ENCODE data around the gene EIF3K. TPM values are rescaled to one million over a fixed set of nuclear protein-coding genes. Genes with fewer than 3 reads are reported as not detected.

Gene EIF3K
- polyA plus RNA-seq, 2 of the 4 experiments (the other 2 are of a cell fraction), result 419 to 937 TPM

DNA sequence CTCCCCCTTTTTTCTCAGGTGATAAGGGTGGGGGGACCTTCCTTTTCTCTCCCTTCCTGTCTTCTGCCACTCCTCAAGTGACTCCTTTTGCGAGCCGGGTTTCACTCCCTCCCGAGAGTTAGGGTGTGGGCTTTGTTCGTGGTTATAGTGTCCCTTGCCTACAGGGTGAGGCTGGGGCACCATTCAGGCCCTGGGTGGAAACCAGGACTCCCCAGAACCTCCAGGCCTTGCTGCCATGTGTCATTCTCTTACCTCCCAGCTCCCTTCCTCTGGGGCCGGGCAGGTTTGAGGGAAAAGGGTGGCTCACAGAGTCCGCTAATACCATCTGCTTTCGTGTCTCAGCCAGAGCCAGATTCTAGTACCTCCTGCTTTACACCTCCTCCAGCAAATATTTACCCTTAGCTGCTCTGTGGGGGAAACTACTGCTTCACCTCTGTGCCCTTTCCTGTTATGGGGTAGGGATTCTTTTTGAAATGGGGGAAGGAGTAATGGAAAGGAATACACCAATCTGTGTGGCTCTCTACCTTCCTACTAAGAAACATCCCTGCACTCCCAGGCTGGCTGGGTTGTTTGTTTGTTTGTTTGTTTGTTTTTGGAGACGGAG lies 31.3 kb downstream of the EIF3K start:
- WGBS (ENCODE audit: missing lambda C conversion rate), result under 1% methylated on average over 8 of the region's 8 CpGs
- DNase-seq (ENCODE audit: low read depth in 1 of 2, low spot score in 1 of 2) (peak in 1 of 2 experiments; percentile 53), ATAC-seq (peak; percentile 7 to 14; a peak in 5 of 6 replicates), FAIRE-seq (peak; percentile 76)
- TF ChIP-seq, protein P1, sequence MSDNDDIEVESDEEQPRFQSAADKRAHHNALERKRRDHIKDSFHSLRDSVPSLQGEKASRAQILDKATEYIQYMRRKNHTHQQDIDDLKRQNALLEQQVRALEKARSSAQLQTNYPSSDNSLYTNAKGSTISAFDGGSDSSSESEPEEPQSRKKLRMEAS (IDR thresholded peaks at IDR 0.05), result peak; percentile 46
- TF ChIP-seq, protein P2, sequence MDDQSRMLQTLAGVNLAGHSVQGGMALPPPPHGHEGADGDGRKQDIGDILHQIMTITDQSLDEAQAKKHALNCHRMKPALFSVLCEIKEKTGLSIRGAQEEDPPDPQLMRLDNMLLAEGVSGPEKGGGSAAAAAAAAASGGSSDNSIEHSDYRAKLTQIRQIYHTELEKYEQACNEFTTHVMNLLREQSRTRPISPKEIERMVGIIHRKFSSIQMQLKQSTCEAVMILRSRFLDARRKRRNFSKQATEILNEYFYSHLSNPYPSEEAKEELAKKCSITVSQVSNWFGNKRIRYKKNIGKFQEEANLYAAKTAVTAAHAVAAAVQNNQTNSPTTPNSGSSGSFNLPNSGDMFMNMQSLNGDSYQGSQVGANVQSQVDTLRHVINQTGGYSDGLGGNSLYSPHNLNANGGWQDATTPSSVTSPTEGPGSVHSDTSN (IDR thresholded peaks at IDR 0.05), result 0 out of 2 replicates have a peak, but pooled peaks have one; percentile 18
- no peak for TF ChIP-seq HOXA7 (CRISPR knock-in tag; IDR thresholded peaks at IDR 0.05)
- no peak for TF ChIP-seq PHF8 (IDR thresholded peaks at IDR 0.05; ENCODE audit: borderline replicate concordance, low read depth)
- peak; percentile 73; the same call in 1 of the 2 replicates for TF ChIP-seq POLR2AphosphoS2 (conservative IDR thresholded peaks at IDR 0.05; ENCODE audit: low read length)
- Histone ChIP-seq H3K27ac (peak overlapping the region; percentile 87 to 91), H3K4me1 (peaks cover 55% of the 10 kb centered on the region), H3K4me2 (peak overlapping the region; percentile 83), H3K9me3 (no peaks in the 10 kb centered on the region), H3K4me3 (peak overlapping the region; percentile 85)
- ChIA-PET CTCF (interaction anchor here (0.6 to 10.0 kb wide), 16 partner anchors 8 to 91 kb away, joined by 3 to 157 read pairs (median 4); no protein-coding TSS in a partner anchor), POLR2A (interaction anchor here (1.0 to 4.1 kb wide), 6 partner anchors 9 to 187 kb away, joined by 3 to 61 read pairs (median 10); partner anchors contain the start of gene EIF3K)

DNA sequence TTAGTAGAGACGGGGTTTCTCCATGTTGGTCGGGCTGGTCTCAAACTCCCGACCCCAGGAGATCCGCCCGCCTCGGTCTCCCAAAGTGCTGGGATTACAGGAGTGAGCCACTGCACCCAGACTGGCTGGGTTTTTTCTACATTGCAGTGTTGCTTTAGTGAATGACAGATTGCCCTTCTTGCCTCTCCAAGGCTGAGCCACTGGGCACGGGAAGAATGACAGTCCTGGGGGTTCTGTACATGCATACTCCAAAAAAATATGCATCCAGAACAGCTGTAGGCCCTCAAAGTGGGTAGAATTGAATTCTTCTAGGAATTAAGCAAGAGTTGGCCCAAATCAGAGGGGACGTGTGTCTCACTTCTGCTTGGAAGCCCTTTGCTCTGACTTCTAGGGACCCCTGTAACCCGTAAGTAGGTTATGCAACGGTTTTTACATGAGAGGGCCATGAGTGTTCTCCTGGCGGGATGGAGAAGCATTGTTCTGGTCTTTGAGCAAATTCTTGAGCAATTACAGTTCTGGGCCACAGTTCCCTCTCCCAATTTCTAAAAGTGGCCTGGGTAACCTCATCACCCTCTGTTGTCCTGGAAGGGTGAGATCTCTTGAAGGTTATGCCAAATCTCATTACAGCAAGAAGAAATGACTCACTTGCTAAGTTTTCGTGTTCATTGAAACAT lies 32.1 kb downstream of the EIF3K start:
- POLR2A ChIA-PET, result interaction anchor here (1.3 to 4.1 kb wide), 2 partner anchors 8 to 30 kb away, joined by 8 to 61 read pairs; no protein-coding TSS in a partner anchor
- Histone ChIP-seq H3K4me3 (peak overlapping the region; percentile 85), H3K27ac (peak overlapping the region; percentile 87 to 91), H3K4me2 (peak overlapping the region; percentile 83), H3K4me1 (peaks cover 61% of the 10 kb centered on the region), H3K9me3 (no peaks in the 10 kb centered on the region)
- TF ChIP-seq RCOR1 (IDR thresholded peaks at IDR 0.05; ENCODE audit: low read depth, low read length) (no peak), HDAC2 (IDR thresholded peaks at IDR 0.05) (no peak), ELK1 (IDR thresholded peaks at IDR 0.05; ENCODE audit: low read depth, low read length) (no peak), TP53 (CRISPR knock-in tag; IDR thresholded peaks at IDR 0.05) (no peak), CHD2 (IDR thresholded peaks at IDR 0.05; ENCODE audit: low read length, partially characterized antibody) (no peak), CEBPB (IDR thresholded peaks at IDR 0.05) (peak; percentile 79 to 88; a peak in 3 of 4 replicates), JUN (IDR thresholded peaks at IDR 0.05) (peak in 1 of 2 experiments; percentile 40; a peak in 2 of 5 replicates), KDM1A (IDR thresholded peaks at IDR 0.05; ENCODE audit: low read depth) (no peak), RFX5 (IDR thresholded peaks at IDR 0.05) (no peak), SMC3 (IDR thresholded peaks at IDR 0.05) (no peak), GATA3 (IDR thresholded peaks at IDR 0.05; ENCODE audit: borderline replicate concordance) (0 out of 2 replicates have a peak, but pooled peaks have one; percentile 8), MAFK (IDR thresholded peaks at IDR 0.05; ENCODE audit: partially characterized antibody) (no peak), FOSL2 (IDR thresholded peaks at IDR 0.05) (no peak), FOSL2 (CRISPR knock-in tag; IDR thresholded peaks at IDR 0.05) (peak; percentile 74), RARB (CRISPR knock-in tag; IDR thresholded peaks at IDR 0.05) (0 out of 2 replicates have a peak, but pooled peaks have one; percentile 30), ZC3H11A (IDR thresholded peaks at IDR 0.05) (no peak), JUNB (IDR thresholded peaks at IDR 0.05) (peak; percentile 45), EHF (CRISPR knock-in tag; IDR thresholded peaks at IDR 0.05) (0 out of 2 replicates have a peak, but pooled peaks have one; percentile 32), RNF2 (IDR thresholded peaks at IDR 0.05; ENCODE audit: borderline replicate concordance, low read depth) (no peak), FOSB (CRISPR knock-in tag; IDR thresholded peaks at IDR 0.05) (no peak), HOXB5 (CRISPR knock-in tag; IDR thresholded peaks at IDR 0.05) (peak; percentile 72)
- TF ChIP-seq, protein P1 (IDR thresholded peaks at IDR 0.05), result no peak; the same call in 1 of the 2 replicates
- TF ChIP-seq, protein P3, sequence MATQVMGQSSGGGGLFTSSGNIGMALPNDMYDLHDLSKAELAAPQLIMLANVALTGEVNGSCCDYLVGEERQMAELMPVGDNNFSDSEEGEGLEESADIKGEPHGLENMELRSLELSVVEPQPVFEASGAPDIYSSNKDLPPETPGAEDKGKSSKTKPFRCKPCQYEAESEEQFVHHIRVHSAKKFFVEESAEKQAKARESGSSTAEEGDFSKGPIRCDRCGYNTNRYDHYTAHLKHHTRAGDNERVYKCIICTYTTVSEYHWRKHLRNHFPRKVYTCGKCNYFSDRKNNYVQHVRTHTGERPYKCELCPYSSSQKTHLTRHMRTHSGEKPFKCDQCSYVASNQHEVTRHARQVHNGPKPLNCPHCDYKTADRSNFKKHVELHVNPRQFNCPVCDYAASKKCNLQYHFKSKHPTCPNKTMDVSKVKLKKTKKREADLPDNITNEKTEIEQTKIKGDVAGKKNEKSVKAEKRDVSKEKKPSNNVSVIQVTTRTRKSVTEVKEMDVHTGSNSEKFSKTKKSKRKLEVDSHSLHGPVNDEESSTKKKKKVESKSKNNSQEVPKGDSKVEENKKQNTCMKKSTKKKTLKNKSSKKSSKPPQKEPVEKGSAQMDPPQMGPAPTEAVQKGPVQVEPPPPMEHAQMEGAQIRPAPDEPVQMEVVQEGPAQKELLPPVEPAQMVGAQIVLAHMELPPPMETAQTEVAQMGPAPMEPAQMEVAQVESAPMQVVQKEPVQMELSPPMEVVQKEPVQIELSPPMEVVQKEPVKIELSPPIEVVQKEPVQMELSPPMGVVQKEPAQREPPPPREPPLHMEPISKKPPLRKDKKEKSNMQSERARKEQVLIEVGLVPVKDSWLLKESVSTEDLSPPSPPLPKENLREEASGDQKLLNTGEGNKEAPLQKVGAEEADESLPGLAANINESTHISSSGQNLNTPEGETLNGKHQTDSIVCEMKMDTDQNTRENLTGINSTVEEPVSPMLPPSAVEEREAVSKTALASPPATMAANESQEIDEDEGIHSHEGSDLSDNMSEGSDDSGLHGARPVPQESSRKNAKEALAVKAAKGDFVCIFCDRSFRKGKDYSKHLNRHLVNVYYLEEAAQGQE (IDR thresholded peaks at IDR 0.05), result no peak
- 20% methylated on average over 12 of the region's 12 CpGs for WGBS (ENCODE audit: missing lambda C conversion rate)
- CTCF ChIA-PET, result interaction anchor here (0.6 to 10.0 kb wide), 14 partner anchors 7 to 90 kb away, joined by 3 to 157 read pairs (median 4); no protein-coding TSS in a partner anchor
- ATAC-seq (peak; percentile 4 to 8; a peak in 3 of 6 replicates), FAIRE-seq (peak; percentile 76), DNase-seq (ENCODE audit: low read depth in 1 of 2, low spot score in 1 of 2) (peak in 1 of 2 experiments; percentile 67)
